Right atrium auricular region (tissue), 2 donors: ENCODE results near the gene NPM1. TPM values are rescaled to one million over a fixed set of nuclear protein-coding genes. Genes with fewer than 3 reads are reported as not detected.
"Not testable (repeated sequence)": the region's sequence is repeated elsewhere in the genome, so short reads cannot be mapped to it uniquely, and the experiment has no call there.

Source experiments
- DNase-seq: peaks from one replicate; pipeline ENCODE4 v3.0.0-alpha.2; 2019; ENCODE audit warnings: low spot score
- H3K27ac ChIP-seq, 2 donors: fragments of 200-600 bp; sonication (generic); 1 replicate in 1 of 2; 2 replicates in 1 of 2; pipeline ENCODE4 v1.5.1; 2016 to 2019
- H3K27me3 ChIP-seq, 2 donors: fragments of 200-600 bp; sonication (generic); one replicate each; pipeline versions ENCODE4 v1.5.1 to v1.6.0; 2017 to 2019
- H3K36me3 ChIP-seq: fragments of 200-600 bp; sonication (generic); one replicate; pipeline ENCODE4 v1.5.1; 2016
- H3K4me1 ChIP-seq, 2 donors: fragments of 200-600 bp; sonication (generic); one replicate each; pipeline versions ENCODE4 v1.5.1 to v1.6.0; 2017 to 2019
- H3K4me3 ChIP-seq, 2 donors: fragments of 200-600 bp; sonication (generic); 1 replicate in 1 of 2; 2 replicates in 1 of 2; pipeline ENCODE4 v1.5.1; 2017 to 2019; ENCODE audit warnings: mild to moderate bottlenecking in 1 of 2, moderate library complexity in 1 of 2
- H3K9me3 ChIP-seq, 2 donors: fragments of 200-600 bp; sonication (generic); one replicate each; pipeline ENCODE4 v1.5.1; 2019
- CTCF ChIP-seq, 2 donors: fragments of 200-600 bp; sonication (generic); IDR thresholded peaks; one replicate each; pipeline ENCODE4 v1.5.1; 2019; ENCODE audit warnings: antibody characterized with exemption in 2 of 2
- total RNA-seq, 2 donors: library from RNA; depleted of rRNA; stranded (reverse); fragments of >200 nt; gene quantifications; one replicate each; pipeline ENCODE4 v1.1.0, GENCODE V29; 2016

NPM1 gene
- total RNA-seq, 2 donors from 2014 or later: 271 to 353 TPM

GRCh38 chr5:171351536-171352073 is 36.0 kb upstream of the NPM1 start:
- H3K27me3 ChIP-seq: no peaks in the 10 kb centered on the region
- no peak for DNase-seq
- no peaks in the 10 kb centered on the region for H3K9me3 ChIP-seq
- no peaks in the 10 kb centered on the region for H3K36me3 ChIP-seq
- H3K27ac ChIP-seq: no peak overlapping the region
- no peak for TF ChIP-seq CTCF (IDR thresholded peaks at IDR 0.05)
- no peaks in the 10 kb centered on the region for H3K4me1 ChIP-seq
- H3K4me3 ChIP-seq: no peak overlapping the region

GRCh38 chr5:171355302-171355724 is 32.3 kb upstream of the NPM1 start:
- Histone ChIP-seq H3K4me3 (no peak overlapping the region), H3K36me3 (no peaks in the 10 kb centered on the region), H3K27me3 (no peaks in the 10 kb centered on the region), H3K9me3 (no peaks in the 10 kb centered on the region), H3K27ac (no peak overlapping the region), H3K4me1 (no peaks in the 10 kb centered on the region)
- no peak for TF ChIP-seq CTCF (IDR thresholded peaks at IDR 0.05)
- DNase-seq: no peak

GRCh38 chr5:171357843-171358242 is 29.8 kb upstream of the NPM1 start:
- Histone ChIP-seq H3K4me3 (no peak overlapping the region), H3K27me3 (no peaks in the 10 kb centered on the region), H3K27ac (no peak overlapping the region), H3K4me1 (no peaks in the 10 kb centered on the region), H3K9me3 (no peaks in the 10 kb centered on the region), H3K36me3 (no peaks in the 10 kb centered on the region)
- no peak for TF ChIP-seq CTCF (IDR thresholded peaks at IDR 0.05)
- no peak for DNase-seq

- not testable (repeated sequence) for H3K4me1 ChIP-seq, H3K36me3 ChIP-seq, H3K27me3 ChIP-seq, H3K27ac ChIP-seq, H3K9me3 ChIP-seq, H3K4me3 ChIP-seq, DNase-seq
Observed at GRCh38 chr5:171361151-171361550, 26.5 kb upstream of the NPM1 start.

GRCh38 chr5:171363249-171363648 is 24.4 kb upstream of the NPM1 start:
- not testable (repeated sequence) for H3K27ac ChIP-seq, H3K27me3 ChIP-seq, H3K4me1 ChIP-seq, H3K9me3 ChIP-seq, H3K36me3 ChIP-seq, H3K4me3 ChIP-seq, DNase-seq

GRCh38 chr5:171363846-171364245 is 23.8 kb upstream of the NPM1 start:
- H3K9me3 ChIP-seq: no peaks in the 10 kb centered on the region
- no peak for TF ChIP-seq CTCF (IDR thresholded peaks at IDR 0.05)
- no peak for DNase-seq
- no peaks in the 10 kb centered on the region for H3K4me1 ChIP-seq
- H3K27ac ChIP-seq: no peak overlapping the region
- H3K4me3 ChIP-seq: no peak overlapping the region
- no peaks in the 10 kb centered on the region for H3K36me3 ChIP-seq
- no peaks in the 10 kb centered on the region for H3K27me3 ChIP-seq

GRCh38 chr5:171365351-171365750 is 22.3 kb upstream of the NPM1 start:
- no peaks in the 10 kb centered on the region for H3K4me1 ChIP-seq
- DNase-seq: no peak
- H3K4me3 ChIP-seq: no peak overlapping the region
- no peaks in the 10 kb centered on the region for H3K27me3 ChIP-seq
- no peaks in the 10 kb centered on the region for H3K36me3 ChIP-seq
- H3K9me3 ChIP-seq: no peaks in the 10 kb centered on the region
- H3K27ac ChIP-seq: no peak overlapping the region
- TF ChIP-seq CTCF (IDR thresholded peaks at IDR 0.05): no peak
